ENCODE data around the gene CMA1. TPM values are rescaled to one million over a fixed set of nuclear protein-coding genes. Genes with fewer than 3 reads are reported as not detected.

CMA1 gene
- total and polyA plus RNA-seq, 2 of the 8 experiments (the other 6 are each of a cell fraction or from before 2014, with no cell fraction given) = not detected

- Histone ChIP-seq H3K79me1 (ENCODE audit: low read depth, low read length) (no peaks in the 10 kb centered on the region), H3K79me2 (ENCODE audit: control insufficient read depth in 1 of 2, insufficient read depth in 2 of 2, low read length in 2 of 2) (no peaks in the 10 kb centered on the region), H3K14ac (ENCODE audit: insufficient read length) (no peak overlapping the region), H4K5ac (ENCODE audit: insufficient read length, low read depth, low read length) (no peak overlapping the region), H2BK12ac (ENCODE audit: low read depth, low read length) (no peak overlapping the region), H3K23ac (ENCODE audit: insufficient read length) (no peak overlapping the region), H2BK120ac (replicated peaks; ENCODE audit: low read depth, low read length) (no peak overlapping the region), H3K27me3 (replicated peaks in 1 of 4; ENCODE audit: control insufficient read depth in 3 of 4, extremely low read depth in 1 of 4, insufficient read depth in 3 of 4, low read length in 3 of 4) (no peaks in the 10 kb centered on the region), H3K18ac (ENCODE audit: extremely low read depth, low read length) (no peak overlapping the region), H3K9ac (replicated peaks in 1 of 4; ENCODE audit: extremely low read depth in 1 of 4, low read depth in 3 of 4, low read length in 3 of 4) (no peak overlapping the region), H3K27ac (ENCODE audit: low read depth, low read length) (no peak overlapping the region), H2BK15ac (ENCODE audit: low read length) (no peak overlapping the region), H3K23me2 (ENCODE audit: low read depth, low read length) (no peaks in the 10 kb centered on the region), H3K4me3 (ENCODE audit: extremely low read depth in 1 of 4, insufficient read depth in 2 of 4, low read depth in 3 of 4, low read length in 4 of 4) (no peak overlapping the region), H2BK5ac (ENCODE audit: low read depth, low read length) (no peak overlapping the region), H3K9me3 (ENCODE audit: insufficient read depth in 2 of 2, low read depth in 1 of 2, low read length in 1 of 2) (0 out of 4 replicates have a peak, but pooled peaks cover 0 to 2% of the 10 kb centered on the region in 2 experiments), H4K8ac (ENCODE audit: extremely low read depth, insufficient read depth, low read length) (no peak overlapping the region), H2AFZ (ENCODE audit: low read length) (no peak overlapping the region), H3K4ac (replicated peaks; ENCODE audit: insufficient read length, low read depth, low read length) (no peak overlapping the region), H4K20me1 (replicated peaks in 1 of 2; ENCODE audit: control insufficient read depth in 1 of 2, insufficient read depth in 2 of 2, low read length in 2 of 2) (no peaks in the 10 kb centered on the region), H3K56ac (replicated peaks; ENCODE audit: insufficient read length, low read depth, low read length) (no peak overlapping the region), H2AK5ac (ENCODE audit: low read depth, low read length) (no peak overlapping the region), H3K4me2 (ENCODE audit: insufficient read depth in 1 of 2, low read depth in 2 of 2, low read length in 2 of 2) (no peak overlapping the region), H3K36me3 (ENCODE audit: control insufficient read depth in 2 of 4, insufficient read depth in 4 of 4, low read length in 3 of 4) (no peaks in the 10 kb centered on the region), H4K91ac (replicated peaks; ENCODE audit: insufficient read length, low read length) (no peak overlapping the region), H2BK20ac (ENCODE audit: low read length) (no peak overlapping the region), H3K4me1 (replicated peaks in 1 of 4; ENCODE audit: control insufficient read depth in 3 of 4, insufficient read depth in 4 of 4, low read length in 3 of 4) (no peaks in the 10 kb centered on the region)
- FAIRE-seq (no peak), DNase-seq (ENCODE audit: low read depth in 1 of 2, low spot score in 2 of 2) (no peak)
- ChIA-PET POLR2A (ENCODE audit: partially characterized antibody) (interaction anchor here (0.8 kb wide), 1 partner anchor 17 kb away, joined by 3 read pairs; no protein-coding TSS in a partner anchor), CTCF (ENCODE audit: partially characterized antibody) (interaction anchor here (2.2 kb wide), 1 partner anchor 22 kb away, joined by 6 read pairs; no protein-coding TSS in a partner anchor)
- 100% methylated on average over 3 of the region's 3 CpGs; no CpG with 5 or more reads in 1 of the 2 experiments for WGBS, 2 experiments (ENCODE audit: extremely low coverage in 1 of 2, insufficient coverage in 1 of 2, insufficient read length in 1 of 2, insufficient replicate concordance in 2 of 2, low coverage in 1 of 2, low lambda C conversion rate in 2 of 2, missing lambda C conversion rate in 1 of 2)
- TF ChIP-seq SRF (IDR thresholded peaks at IDR 0.05; ENCODE audit: low read depth, low read length) = no peak
Observed at GRCh38 chr14:24459331-24459730, 48.7 kb downstream of the CMA1 start.

All from H1 (cell line).